Vagina (tissue), 2 donors: Measurements from ENCODE around the gene SLC25A26.

Source experiments
- POLR2A ChIP-seq, 2 donors: fragments of 450-650 bp; IDR thresholded peaks; one replicate each; pipeline ENCODE4 v1.6.1; 2017; ENCODE audit warnings: antibody characterized with exemption in 2 of 2, mild to moderate bottlenecking in 2 of 2, moderate library complexity in 2 of 2
- TF ChIP-seq, protein P1 (sequence below), 3 experiments: fragments of 450-650 bp in 2 of 3; fragments of 200-600 bp in 1 of 3; sonication (generic) in 1 of 3; IDR thresholded peaks; one replicate each; pipeline ENCODE4 v1.5.1; 2017 to 2019; ENCODE audit warnings: antibody characterized with exemption in 3 of 3, mild to moderate bottlenecking in 2 of 3, moderate library complexity in 2 of 3

- TF ChIP-seq, protein P1, sequence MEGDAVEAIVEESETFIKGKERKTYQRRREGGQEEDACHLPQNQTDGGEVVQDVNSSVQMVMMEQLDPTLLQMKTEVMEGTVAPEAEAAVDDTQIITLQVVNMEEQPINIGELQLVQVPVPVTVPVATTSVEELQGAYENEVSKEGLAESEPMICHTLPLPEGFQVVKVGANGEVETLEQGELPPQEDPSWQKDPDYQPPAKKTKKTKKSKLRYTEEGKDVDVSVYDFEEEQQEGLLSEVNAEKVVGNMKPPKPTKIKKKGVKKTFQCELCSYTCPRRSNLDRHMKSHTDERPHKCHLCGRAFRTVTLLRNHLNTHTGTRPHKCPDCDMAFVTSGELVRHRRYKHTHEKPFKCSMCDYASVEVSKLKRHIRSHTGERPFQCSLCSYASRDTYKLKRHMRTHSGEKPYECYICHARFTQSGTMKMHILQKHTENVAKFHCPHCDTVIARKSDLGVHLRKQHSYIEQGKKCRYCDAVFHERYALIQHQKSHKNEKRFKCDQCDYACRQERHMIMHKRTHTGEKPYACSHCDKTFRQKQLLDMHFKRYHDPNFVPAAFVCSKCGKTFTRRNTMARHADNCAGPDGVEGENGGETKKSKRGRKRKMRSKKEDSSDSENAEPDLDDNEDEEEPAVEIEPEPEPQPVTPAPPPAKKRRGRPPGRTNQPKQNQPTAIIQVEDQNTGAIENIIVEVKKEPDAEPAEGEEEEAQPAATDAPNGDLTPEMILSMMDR (IDR thresholded peaks at IDR 0.05) = no peak
- no peak for TF ChIP-seq POLR2A (IDR thresholded peaks at IDR 0.05)
Measured at GRCh38 chr3:66379565-66379964, 158.8 kb downstream of the SLC25A26 start.
